Measurements from ENCODE around the gene DYRK2. TPM values are rescaled to one million over a fixed set of nuclear protein-coding genes. Genes with fewer than 3 reads are reported as not detected.

Gene DYRK2
- total and polyA plus RNA-seq, 3 donors from 2014 or later, result 14.6 to 18.4 (median 17.4) TPM

DNA sequence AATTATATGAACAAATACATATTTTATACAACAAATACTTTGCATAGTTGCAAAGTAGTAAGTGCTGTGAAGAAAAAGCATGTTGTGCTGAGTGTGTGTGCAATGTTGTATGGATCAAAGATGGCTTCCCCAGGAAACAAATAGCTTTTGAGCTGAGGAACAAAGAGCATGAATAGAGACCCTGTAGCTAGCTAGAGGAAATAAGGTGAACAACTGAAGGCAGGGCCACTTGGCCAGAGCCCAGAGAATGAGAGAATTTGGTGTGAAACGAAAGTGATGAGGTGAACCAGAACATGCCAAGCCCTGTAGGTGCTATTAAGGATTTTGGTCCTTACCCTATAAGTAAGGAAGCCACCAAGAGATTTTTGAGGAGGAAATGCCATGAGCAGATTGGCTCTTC is 17.1 kb downstream of the DYRK2 start:
- intact Hi-C loops (cut with DNase I; ENCODE audit: low total_unique reads), result no loop called here
- DNase-seq, result no peak
- Histone ChIP-seq H3K4me3 (no peak overlapping the region), H3K36me3 (ENCODE audit: low read depth, missing control alignments) (no peaks in the 10 kb centered on the region), H3K9me3 (no peaks in the 10 kb centered on the region), H3K4me1 (peaks cover 25% of the 10 kb centered on the region), H3K27me3 (no peaks in the 10 kb centered on the region), H3K27ac (peak overlapping the region in 1 of 2 donors; percentile 51)
- no peak for TF ChIP-seq POLR2A (IDR thresholded peaks at IDR 0.05)
- TF ChIP-seq, protein P1, sequence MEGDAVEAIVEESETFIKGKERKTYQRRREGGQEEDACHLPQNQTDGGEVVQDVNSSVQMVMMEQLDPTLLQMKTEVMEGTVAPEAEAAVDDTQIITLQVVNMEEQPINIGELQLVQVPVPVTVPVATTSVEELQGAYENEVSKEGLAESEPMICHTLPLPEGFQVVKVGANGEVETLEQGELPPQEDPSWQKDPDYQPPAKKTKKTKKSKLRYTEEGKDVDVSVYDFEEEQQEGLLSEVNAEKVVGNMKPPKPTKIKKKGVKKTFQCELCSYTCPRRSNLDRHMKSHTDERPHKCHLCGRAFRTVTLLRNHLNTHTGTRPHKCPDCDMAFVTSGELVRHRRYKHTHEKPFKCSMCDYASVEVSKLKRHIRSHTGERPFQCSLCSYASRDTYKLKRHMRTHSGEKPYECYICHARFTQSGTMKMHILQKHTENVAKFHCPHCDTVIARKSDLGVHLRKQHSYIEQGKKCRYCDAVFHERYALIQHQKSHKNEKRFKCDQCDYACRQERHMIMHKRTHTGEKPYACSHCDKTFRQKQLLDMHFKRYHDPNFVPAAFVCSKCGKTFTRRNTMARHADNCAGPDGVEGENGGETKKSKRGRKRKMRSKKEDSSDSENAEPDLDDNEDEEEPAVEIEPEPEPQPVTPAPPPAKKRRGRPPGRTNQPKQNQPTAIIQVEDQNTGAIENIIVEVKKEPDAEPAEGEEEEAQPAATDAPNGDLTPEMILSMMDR (IDR thresholded peaks at IDR 0.05), result no peak
- WGBS, 2 donors, result 67 to 74% methylated on average over 1 of the region's 1 CpG

DNA sequence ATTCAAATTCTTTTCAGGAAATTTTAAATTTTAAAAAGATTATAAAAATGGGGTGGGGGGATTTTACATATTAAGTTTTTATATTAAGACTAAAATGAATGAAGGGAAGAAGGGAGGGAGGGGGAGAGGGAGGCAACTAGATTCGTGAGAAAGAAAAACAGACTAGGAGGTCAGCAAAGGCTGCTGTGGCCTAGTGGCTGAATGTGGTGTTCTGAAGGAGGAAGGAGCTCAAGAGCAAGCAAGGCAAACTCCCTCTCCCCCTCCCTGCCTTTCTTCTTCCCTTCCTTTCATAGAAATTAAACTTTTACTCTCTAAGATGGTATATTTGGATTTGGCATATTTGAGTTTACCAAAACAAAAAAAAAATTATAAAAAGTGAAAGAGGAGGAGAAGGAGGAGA is 18.1 kb downstream of the DYRK2 start:
- TF ChIP-seq, protein P1 (IDR thresholded peaks at IDR 0.05), result no peak
- no peak for TF ChIP-seq POLR2A (IDR thresholded peaks at IDR 0.05)
- H3K27me3 ChIP-seq, result no peaks in the 10 kb centered on the region
- no peak overlapping the region for H3K4me3 ChIP-seq
- DNase-seq, result no peak
- H3K27ac ChIP-seq, result peak overlapping the region; percentile 10 to 51
- peaks cover 26% of the 10 kb centered on the region for H3K4me1 ChIP-seq
- H3K36me3 ChIP-seq (ENCODE audit: low read depth, missing control alignments), result no peaks in the 10 kb centered on the region
- 0 to 8% methylated on average over 1 of the region's 1 CpG for WGBS, 2 donors
- intact Hi-C loops (cut with DNase I; ENCODE audit: low total_unique reads), result no loop called here
- no peaks in the 10 kb centered on the region for H3K9me3 ChIP-seq

DNA sequence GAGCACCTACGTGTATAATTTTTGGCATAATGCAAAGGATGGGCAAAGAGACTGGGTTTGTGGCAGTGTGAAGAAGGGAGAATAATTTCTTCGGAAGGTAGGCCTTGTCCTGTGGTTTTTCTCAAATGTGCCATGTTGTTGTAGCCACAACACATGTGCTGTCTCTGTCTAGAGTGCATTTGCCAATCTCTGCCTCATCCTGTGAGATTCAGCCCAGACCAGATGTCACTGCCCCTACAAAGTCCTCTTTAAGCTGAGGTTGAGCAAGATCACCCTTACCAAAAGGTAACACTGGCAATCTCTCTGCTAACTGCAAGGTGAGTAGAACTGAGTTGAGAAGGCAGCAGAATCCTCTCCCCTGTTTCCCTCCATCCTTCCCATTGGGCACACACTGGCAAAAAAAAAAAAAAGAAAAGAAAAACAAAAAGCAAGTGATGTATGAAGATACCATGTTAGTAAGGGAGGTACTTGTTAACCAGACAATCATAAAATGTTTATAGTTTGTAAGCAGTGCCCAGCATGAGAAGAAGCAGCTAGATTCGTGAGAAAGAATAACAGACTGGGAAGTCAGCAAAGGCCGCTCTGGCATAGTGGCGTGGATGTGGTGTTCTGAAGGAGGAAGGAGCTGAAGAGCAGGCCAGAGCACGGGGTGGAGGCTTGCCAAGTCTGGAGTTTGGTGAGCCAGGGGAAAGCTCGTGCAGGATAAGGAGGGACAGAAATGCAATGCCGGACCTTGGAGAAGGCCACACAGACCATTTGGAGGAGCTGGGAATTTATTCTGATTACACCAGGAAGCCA is 18.9 kb downstream of the DYRK2 start:
- Histone ChIP-seq H3K27me3 (no peaks in the 10 kb centered on the region), H3K9me3 (no peaks in the 10 kb centered on the region), H3K36me3 (ENCODE audit: low read depth, missing control alignments) (no peaks in the 10 kb centered on the region), H3K4me1 (peaks cover 28% of the 10 kb centered on the region), H3K27ac (peak overlapping the region in 1 of 2 donors; percentile 51), H3K4me3 (no peak overlapping the region)
- intact Hi-C loops (cut with DNase I; ENCODE audit: low total_unique reads), result no loop called here
- TF ChIP-seq, protein P1 (IDR thresholded peaks at IDR 0.05), result no peak
- TF ChIP-seq POLR2A (IDR thresholded peaks at IDR 0.05), result no peak
- DNase-seq, result peak; percentile 86
- WGBS, 2 donors, result 44 to 49% methylated on average over 8 of the region's 8 CpGs

DNA sequence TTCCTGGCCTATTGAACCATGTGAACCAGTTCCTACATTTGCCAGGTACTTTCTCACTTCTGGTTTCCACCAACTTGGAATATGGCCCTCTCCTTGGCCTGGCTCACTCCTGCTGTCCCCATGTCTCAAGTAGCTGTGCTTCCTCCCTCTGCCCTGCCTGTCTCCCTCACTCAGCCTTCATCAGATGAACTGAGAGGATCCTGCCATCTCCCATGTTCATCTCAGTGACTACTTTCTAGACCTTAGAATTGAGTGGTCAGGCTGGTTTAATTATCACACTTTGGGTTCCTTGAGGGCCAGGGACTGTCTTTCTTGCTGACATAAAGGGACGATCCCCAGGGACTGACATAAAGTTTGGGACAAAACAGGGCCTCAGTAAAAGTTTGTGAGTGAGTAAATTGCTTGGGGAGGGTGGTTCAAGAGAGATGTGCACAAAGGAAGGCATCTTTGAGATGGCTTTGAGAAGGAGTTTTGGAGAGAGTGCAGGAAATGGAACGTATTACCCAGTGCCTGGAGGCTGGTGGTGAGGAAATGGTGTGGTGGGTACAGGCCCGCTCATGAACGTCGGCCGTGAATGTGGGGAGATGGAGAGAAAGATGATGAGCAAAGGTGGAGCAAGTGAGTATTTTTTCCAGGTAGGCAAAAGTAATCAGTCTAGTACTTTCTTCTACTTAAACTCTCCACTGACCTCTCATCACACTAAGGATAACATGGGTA is 20.8 kb downstream of the DYRK2 start:
- H3K4me3 ChIP-seq, result no peak overlapping the region
- 93 to 94% methylated on average over 6 of the region's 6 CpGs for WGBS, 2 donors
- no peak for DNase-seq
- H3K27ac ChIP-seq, result no peak overlapping the region
- TF ChIP-seq, protein P1 (IDR thresholded peaks at IDR 0.05), result no peak
- no peak for TF ChIP-seq POLR2A (IDR thresholded peaks at IDR 0.05)
- H3K27me3 ChIP-seq, result no peaks in the 10 kb centered on the region
- no peaks in the 10 kb centered on the region for H3K36me3 ChIP-seq (ENCODE audit: low read depth, missing control alignments)
- intact Hi-C loops (cut with DNase I; ENCODE audit: low total_unique reads), result no loop called here
- peaks cover 28% of the 10 kb centered on the region for H3K4me1 ChIP-seq
- no peaks in the 10 kb centered on the region for H3K9me3 ChIP-seq
